GM12892 (cell line): ENCODE measurements around the gene NOPCHAP1.

Experiments used
- POLR2A ChIP-seq: IDR thresholded peaks from 2 replicates; pipeline ENCODE4 v1.6.1; 2011; ENCODE audit warnings: low read depth, low read length, control low read depth
- POLR2AphosphoS5 ChIP-seq: IDR thresholded peaks from 2 replicates; pipeline ENCODE4 v1.6.1; 2011; ENCODE audit warnings: low read depth, low read length, control low read depth
- TAF1 ChIP-seq: IDR thresholded peaks from 2 replicates; pipeline ENCODE4 v1.6.1; 2011; ENCODE audit warnings: low read depth, mild to moderate bottlenecking, control low read depth, low read length, borderline replicate concordance

- TF ChIP-seq POLR2A (no peak), TAF1 (no peak), POLR2AphosphoS5 (no peak)
These were observed 25.7 kb upstream of the NOPCHAP1 start for GRCh38 chr12:104960464-104960863.
